H1 (cell line): ENCODE results near the gene CHST10. TPM values are rescaled to one million over a fixed set of nuclear protein-coding genes. Genes with fewer than 3 reads are reported as not detected.

ENCODE experiments used
- CTCF ChIA-PET: fragments of 300-600 bp; sonication (Branson Sonifier 250); formaldehyde crosslinking; loops from one replicate; lab custom pipeline; 2021; ENCODE audit not compliant: partially characterized antibody; lab: Charles Lee
- POLR2A ChIA-PET: fragments of 300-600 bp; sonication (Branson Sonifier 250); formaldehyde crosslinking; loops from one replicate; lab custom pipeline; 2021; ENCODE audit warnings: inconsistent platforms; ENCODE audit not compliant: partially characterized antibody; lab: Charles Lee
- DNase-seq, 2 experiments: peaks; one replicate each; pipeline versions ENCODE4 v3.0.0 to v3.0.0-alpha.2; 2010 to 2022; ENCODE audit warnings: low spot score in 2 of 2, low read depth in 1 of 2, mixed read lengths in 1 of 2
- FAIRE-seq: peaks from 2 replicates; lab custom pipeline; 2011; peaks lifted over from hg19 to GRCh38; lab: Jason Lieb, UNC
- H2AFZ ChIP-seq: 2 replicates; pipeline ENCODE4 v1.8.1; 2012; ENCODE audit warnings: low read length, inconsistent platforms
- H2AK5ac ChIP-seq: 2 replicates; pipeline ENCODE4 v1.6.1; 2013; ENCODE audit warnings: low read depth, low read length
- H2BK120ac ChIP-seq: replicated peaks from 2 replicates; pipeline ENCODE3; 2013; ENCODE audit warnings: low read depth, low read length, inconsistent platforms
- H2BK12ac ChIP-seq: 2 replicates; pipeline ENCODE4 v1.6.1; 2013; ENCODE audit warnings: low read depth, low read length
- H2BK15ac ChIP-seq: 2 replicates; pipeline ENCODE4 v1.6.1; 2013; ENCODE audit warnings: low read length
- H2BK20ac ChIP-seq: 2 replicates; pipeline ENCODE4 v1.6.1; 2013; ENCODE audit warnings: low read length
- H2BK5ac ChIP-seq: 2 replicates; pipeline ENCODE4 v1.6.1; 2013; ENCODE audit warnings: low read depth, low read length
- H3K14ac ChIP-seq: 2 replicates; pipeline ENCODE4 v1.6.1; 2013; ENCODE audit warnings: inconsistent platforms; ENCODE audit not compliant: insufficient read length
- H3K18ac ChIP-seq: 2 replicates; pipeline ENCODE4 v1.6.1; 2013; ENCODE audit warnings: low read length; ENCODE audit errors: extremely low read depth
- H3K23ac ChIP-seq: 2 replicates; pipeline ENCODE4 v1.6.1; 2013; ENCODE audit warnings: inconsistent platforms; ENCODE audit not compliant: insufficient read length
- H3K23me2 ChIP-seq: 2 replicates; pipeline ENCODE4 v1.6.1; 2013; ENCODE audit warnings: low read depth, low read length
- H3K27ac ChIP-seq: 2 replicates; pipeline ENCODE4 v1.6.1; 2011; ENCODE audit warnings: low read depth, low read length, inconsistent platforms
- H3K27me3 ChIP-seq, 4 experiments: replicated peaks in 1 of 4; 1 replicate in 1 of 4; 2 replicates in 3 of 4; pipeline versions ENCODE4 v1.6.1 to v1.8.1; 2011 to 2013; ENCODE audit warnings: low read length in 3 of 4, mild to moderate bottlenecking in 3 of 4, inconsistent platforms in 2 of 4, mixed read lengths in 2 of 4, moderate library complexity in 1 of 4; ENCODE audit not compliant: control insufficient read depth in 3 of 4, insufficient read depth in 3 of 4; ENCODE audit errors: extremely low read depth in 1 of 4
- H3K36me3 ChIP-seq, 4 experiments: 2 replicates each; pipeline versions ENCODE4 v1.6.1 to v1.8.1; 2011 to 2013; ENCODE audit warnings: mild to moderate bottlenecking in 4 of 4, low read length in 3 of 4, moderate library complexity in 2 of 4, control low read depth in 1 of 4, inconsistent platforms in 1 of 4; ENCODE audit not compliant: insufficient read depth in 4 of 4, control insufficient read depth in 2 of 4
- H3K4ac ChIP-seq: replicated peaks from 2 replicates; pipeline ENCODE3; 2013; ENCODE audit warnings: low read length, low read depth, mixed read lengths, inconsistent platforms; ENCODE audit not compliant: insufficient read length
- H3K4me1 ChIP-seq, 4 experiments: replicated peaks in 1 of 4; 1 replicate in 1 of 4; 2 replicates in 3 of 4; pipeline versions ENCODE4 v1.6.1 to v1.8.1; 2011 to 2013; ENCODE audit warnings: low read length in 3 of 4, inconsistent platforms in 2 of 4, mixed read lengths in 1 of 4; ENCODE audit not compliant: insufficient read depth in 4 of 4, control insufficient read depth in 3 of 4
- H3K4me2 ChIP-seq, 2 experiments: 2 replicates each; pipeline versions ENCODE4 v1.6.1 to v1.8.1; 2011 to 2013; ENCODE audit warnings: low read depth in 2 of 2, low read length in 2 of 2, control low read depth in 1 of 2, inconsistent platforms in 1 of 2, mild to moderate bottlenecking in 1 of 2; ENCODE audit not compliant: insufficient read depth in 1 of 2
- H3K4me3 ChIP-seq, 4 experiments: fragments of 200-600, 300-600 bp in 1 of 4; sonication (generic), shearing (Covaris generic), sonication (Bioruptor Twin) in 1 of 4; 2 replicates each; pipeline versions ENCODE4 v1.5.1 to v1.8.1; 2011 to 2016; ENCODE audit warnings: low read length in 4 of 4, low read depth in 3 of 4, control low read depth in 2 of 4, inconsistent platforms in 2 of 4, mild to moderate bottlenecking in 2 of 4, mixed read lengths in 1 of 4, moderate library complexity in 1 of 4; ENCODE audit not compliant: insufficient read depth in 2 of 4; ENCODE audit errors: extremely low read depth in 1 of 4
- H3K56ac ChIP-seq: replicated peaks from 2 replicates; pipeline ENCODE3; 2013; ENCODE audit warnings: low read depth, mild to moderate bottlenecking, mixed read lengths, low read length, inconsistent platforms; ENCODE audit not compliant: insufficient read length
- H3K79me1 ChIP-seq: 2 replicates; pipeline ENCODE4 v1.6.1; 2013; ENCODE audit warnings: low read depth, low read length, control low read depth
- H3K79me2 ChIP-seq, 2 experiments: 2 replicates each; pipeline versions ENCODE4 v1.6.1 to v1.8.1; 2012 to 2013; ENCODE audit warnings: low read length in 2 of 2, mild to moderate bottlenecking in 2 of 2, inconsistent platforms in 1 of 2; ENCODE audit not compliant: insufficient read depth in 2 of 2, control insufficient read depth in 1 of 2
- H3K9ac ChIP-seq, 4 experiments: replicated peaks in 1 of 4; 1 replicate in 1 of 4; 2 replicates in 3 of 4; pipeline versions ENCODE4 v1.6.1 to v1.8.1; 2011 to 2013; ENCODE audit warnings: low read depth in 3 of 4, low read length in 3 of 4, control low read depth in 2 of 4, mild to moderate bottlenecking in 2 of 4, moderate library complexity in 2 of 4, inconsistent platforms in 1 of 4; ENCODE audit errors: extremely low read depth in 1 of 4
- H3K9me3 ChIP-seq, 2 experiments: 2 replicates each; pipeline versions ENCODE4 v1.6.1 to v1.8.1; 2012 to 2013; ENCODE audit warnings: mild to moderate bottlenecking in 2 of 2, moderate library complexity in 2 of 2, control low read depth in 1 of 2, inconsistent platforms in 1 of 2, low read depth in 1 of 2, low read length in 1 of 2, mixed read lengths in 1 of 2; ENCODE audit not compliant: insufficient read depth in 2 of 2
- H4K20me1 ChIP-seq, 2 experiments: replicated peaks in 1 of 2; 2 replicates each; pipeline versions ENCODE3 to v1.8.1; 2011 to 2013; ENCODE audit warnings: inconsistent platforms in 2 of 2, low read length in 2 of 2, mild to moderate bottlenecking in 1 of 2; ENCODE audit not compliant: insufficient read depth in 2 of 2, control insufficient read depth in 1 of 2
- H4K5ac ChIP-seq: 2 replicates; pipeline ENCODE4 v1.6.1; 2013; ENCODE audit warnings: low read length, low read depth, mixed read lengths, inconsistent platforms; ENCODE audit not compliant: insufficient read length
- H4K8ac ChIP-seq: 2 replicates; pipeline ENCODE4 v1.8.0; 2013; ENCODE audit warnings: mild to moderate bottlenecking, moderate library complexity, low read length, inconsistent platforms; ENCODE audit not compliant: insufficient read depth; ENCODE audit errors: extremely low read depth
- H4K91ac ChIP-seq: replicated peaks from 2 replicates; pipeline ENCODE3; 2013; ENCODE audit warnings: low read length, mixed read lengths, inconsistent platforms; ENCODE audit not compliant: insufficient read length
- ATF3 ChIP-seq: IDR thresholded peaks from 2 replicates; pipeline ENCODE4 v1.6.1; 2011; ENCODE audit warnings: low read depth, mild to moderate bottlenecking, low read length; ENCODE audit not compliant: insufficient read depth
- CEBPB ChIP-seq: IDR thresholded peaks from 2 replicates; pipeline ENCODE4 v1.6.1; 2012; ENCODE audit warnings: low read depth, low read length
- CHD2 ChIP-seq: IDR thresholded peaks from 2 replicates; pipeline ENCODE4 v1.6.1; 2012; ENCODE audit warnings: low read length, improper control_type of control experiment
- CREB1 ChIP-seq: IDR thresholded peaks from 2 replicates; pipeline ENCODE4 v1.6.1; 2012; ENCODE audit warnings: inconsistent platforms
- EP300 ChIP-seq, 2 experiments: IDR thresholded peaks; 1 replicate in 1 of 2; 2 replicates in 1 of 2; pipeline ENCODE4 v1.6.1; 2011 to 2012; ENCODE audit warnings: low read depth in 2 of 2, low read length in 2 of 2, mild to moderate bottlenecking in 2 of 2, borderline replicate concordance in 1 of 2, inconsistent platforms in 1 of 2, moderate library complexity in 1 of 2
- JUN ChIP-seq: IDR thresholded peaks from 2 replicates; pipeline ENCODE4 v1.6.1; 2011; ENCODE audit warnings: low read depth, mild to moderate bottlenecking, improper control_type of control experiment, low read length
- NRF1 ChIP-seq: IDR thresholded peaks from 2 replicates; pipeline ENCODE4 v1.6.1; 2011; ENCODE audit warnings: mild to moderate bottlenecking, low read depth, low read length, improper control_type of control experiment
- POU5F1 ChIP-seq: IDR thresholded peaks from 2 replicates; pipeline ENCODE4 v1.6.1; 2011; ENCODE audit warnings: low read depth, mild to moderate bottlenecking, low read length, moderate library complexity
- RAD21 ChIP-seq, 2 experiments: IDR thresholded peaks in 1 of 2; conservative IDR thresholded peaks in 1 of 2; 2 replicates each; pipeline ENCODE4 v1.6.1; 2011; ENCODE audit warnings: low read depth in 2 of 2, low read length in 2 of 2, improper control_type of control experiment in 1 of 2, inconsistent platforms in 1 of 2, mild to moderate bottlenecking in 1 of 2, moderate library complexity in 1 of 2
- SAP30 ChIP-seq: fragments of 300-600 bp; sonication (generic); IDR thresholded peaks from 2 replicates; pipeline ENCODE4 v1.7.1; 2012; ENCODE audit warnings: low read length, moderate library complexity, mild to moderate bottlenecking, inconsistent platforms; ENCODE audit not compliant: insufficient read depth, insufficient replicate concordance
- SP2 ChIP-seq: IDR thresholded peaks from 2 replicates; pipeline ENCODE4 v1.6.1; 2012; ENCODE audit warnings: mild to moderate bottlenecking, low read length, inconsistent platforms
- SUZ12 ChIP-seq: fragments of 200-600 bp; sonication (generic); IDR thresholded peaks from 2 replicates; pipeline ENCODE4 v1.6.1; 2012; ENCODE audit warnings: mild to moderate bottlenecking, inconsistent platforms, low read length, moderate library complexity, mixed read lengths
- TBP ChIP-seq: IDR thresholded peaks from 2 replicates; pipeline ENCODE4 v1.6.1; 2011; ENCODE audit warnings: low read depth, low read length, improper control_type of control experiment
- TEAD4 ChIP-seq: IDR thresholded peaks from 2 replicates; pipeline ENCODE4 v1.6.1; 2012; ENCODE audit warnings: low read depth, low read length, inconsistent platforms, mixed read lengths
- WGBS, 2 experiments: shearing (Covaris generic) in 1 of 2; methylation state at CpG; one replicate each; pipeline versions ENCODE4 v1.1.6 to v1.1.7; 2013 to 2015; ENCODE audit warnings: low lambda C conversion rate in 2 of 2, mixed read lengths in 2 of 2, inconsistent platforms in 1 of 2, low coverage in 1 of 2, missing lambda C conversion rate in 1 of 2; ENCODE audit not compliant: insufficient replicate concordance in 2 of 2, insufficient coverage in 1 of 2, insufficient read length in 1 of 2; ENCODE audit errors: extremely low coverage in 1 of 2, missing lambda C conversion rate in 1 of 2; 5-methylcytosine and 5-hydroxymethylcytosine counted together
- polyA plus RNA-seq, 7 experiments: library from polyadenylated mRNA; depleted of rRNA in 3 of 7; stranded (reverse) in 5 of 7; unstranded in 2 of 7; fragments of >200 nt in 5 of 7; fragments of 200-250 nt in 2 of 7; gene quantifications; 1 replicate in 5 of 7; 2 replicates in 1 of 7; 4 replicates in 1 of 7; pipeline versions ENCODE4 v1.2.1 to v1.2.3, GENCODE V29; 2011 to 2013; ENCODE audit warnings: missing spikeins in 2 of 7, mixed read lengths in 2 of 7
- total RNA-seq: library from RNA; stranded (reverse); fragmentation: NEBNext Ultra II Directional; extraction: Animal tissue kit (Norgen Biotek cat#: 25700); gene quantifications from 2 replicates; pipeline ENCODE4 v1.2.1, GENCODE V29; 2021

The CHST10 gene
- total and polyA plus RNA-seq, 2 of the 8 experiments (the other 6 are each of a cell fraction or from before 2014, with no cell fraction given) = 27.3 to 29.1 TPM

GRCh38 chr2:100427111-100427510 is 9.6 kb upstream of the CHST10 start:
- TF ChIP-seq SAP30 = no peak
- TF ChIP-seq SUZ12 = no peak
- TF ChIP-seq CREB1 = no peak
- no peak for TF ChIP-seq ATF3
- no peak for TF ChIP-seq POU5F1
- no peak for TF ChIP-seq JUN
- no peak for TF ChIP-seq EP300 (IDR thresholded peaks at IDR 0.05; ENCODE audit: borderline replicate concordance in 1 of 2, low read depth in 2 of 2, low read length in 2 of 2)
- no peak for TF ChIP-seq CHD2
- no peak for TF ChIP-seq CEBPB
- no peak for TF ChIP-seq SP2
- no peak for TF ChIP-seq TBP
- no peak for TF ChIP-seq TEAD4
- no peak for TF ChIP-seq NRF1
- no peak for TF ChIP-seq RAD21 (IDR thresholded peaks at IDR 0.05 in 1 of 2, conservative IDR thresholded peaks at IDR 0.05 in 1 of 2; ENCODE audit: low read depth in 2 of 2, low read length in 2 of 2)
- FAIRE-seq (no peak), DNase-seq (no peak)
- H2BK120ac ChIP-seq = no peak overlapping the region
- ChIA-PET POLR2A (no interaction called here), CTCF (interaction anchor here (1.0 kb wide), 1 partner anchor 14 kb away, joined by 3 read pairs; no protein-coding TSS in a partner anchor)
- H3K4ac ChIP-seq = no peak overlapping the region
- WGBS, 2 experiments = 91% methylated on average over 12 of the region's 12 CpGs; no CpG with 5 or more reads in 1 of the 2 experiments
- H3K4me2 ChIP-seq = no peak overlapping the region
- H2AFZ ChIP-seq = no peak overlapping the region
- H3K36me3 ChIP-seq = no peaks in the 10 kb centered on the region
- no peak overlapping the region for H2BK15ac ChIP-seq
- H4K8ac ChIP-seq = no peak overlapping the region
- H3K27ac ChIP-seq = no peak overlapping the region
- H3K14ac ChIP-seq = no peak overlapping the region
- no peaks in the 10 kb centered on the region for H3K79me2 ChIP-seq
- no peak overlapping the region for H3K9ac ChIP-seq
- no peak overlapping the region for H2BK12ac ChIP-seq
- H2AK5ac ChIP-seq = no peak overlapping the region
- peaks cover 0 to 4% (median 1%) of the 10 kb centered on the region in 4 experiments; a peak in 2 of 7 replicates for H3K4me1 ChIP-seq
- no peaks in the 10 kb centered on the region for H3K27me3 ChIP-seq
- H3K23ac ChIP-seq = no peak overlapping the region
- H3K56ac ChIP-seq = no peak overlapping the region
- H3K79me1 ChIP-seq = no peaks in the 10 kb centered on the region
- no peaks in the 10 kb centered on the region for H3K23me2 ChIP-seq
- no peak overlapping the region for H3K4me3 ChIP-seq
- no peak overlapping the region for H4K91ac ChIP-seq
- H2BK5ac ChIP-seq = no peak overlapping the region
- no peak overlapping the region for H4K5ac ChIP-seq
- H3K9me3 ChIP-seq = peaks cover 0 to 7% of the 10 kb centered on the region in 2 experiments; a peak in 2 of 4 replicates
- no peak overlapping the region for H3K18ac ChIP-seq
- H2BK20ac ChIP-seq = no peak overlapping the region
- H4K20me1 ChIP-seq = no peaks in the 10 kb centered on the region
